HG03575 (cell line): ENCODE measurements around the gene MRPS18B.
"Not testable (repeated sequence)": the region's sequence is repeated elsewhere in the genome, so short reads cannot be mapped to it uniquely, and the experiment has no call there.

ENCODE experiments used
- ATAC-seq: cut with Tn5 transposase; IDR thresholded peaks from one replicate; pipeline ENCODE4 v1.9.1; 2021; ENCODE audit not compliant: unreplicated experiment, insufficient number of reproducible peaks, low FRiP score; ENCODE audit errors: extremely low read depth

MRPS18B gene

GRCh38 chr6:30666300-30666699 lies 48.7 kb downstream of the MRPS18B start:
- ATAC-seq, result not testable (repeated sequence)

GRCh38 chr6:30670760-30671527 lies 53.3 kb downstream of the MRPS18B start:
- ATAC-seq, result no peak

GRCh38 chr6:30672445-30673253 lies 55.0 kb downstream of the MRPS18B start, which contains the start of gene DHX16:
TSS of gene DHX16 (minus strand) at chr6:30673006. CDS start at chr6:30672841, 165 bp downstream.
- ATAC-seq, result no peak
